IPS DF 6.9 (cell line): ENCODE measurements around the gene RAP1GAP2.
"Not testable (repeated sequence)": the region's sequence is repeated elsewhere in the genome, so short reads cannot be mapped to it uniquely, and the experiment has no call there.

Experiments
- DNase-seq: peaks from one replicate; pipeline ENCODE4 v3.0.0-alpha.2; 2013; ENCODE audit warnings: low read depth, low spot score
- H3K27ac ChIP-seq: one replicate; pipeline ENCODE4 v1.5.1; 2013; ENCODE audit warnings: low read length, control low read depth
- H3K27me3 ChIP-seq: 2 replicates; pipeline ENCODE4 v1.6.1; 2013; ENCODE audit warnings: mild to moderate bottlenecking, low read length; ENCODE audit not compliant: control insufficient read depth, insufficient read depth
- H3K36me3 ChIP-seq: 2 replicates; pipeline ENCODE4 v1.6.1; 2013; ENCODE audit warnings: low read length; ENCODE audit not compliant: control insufficient read depth, insufficient read depth
- H3K4me1 ChIP-seq: 2 replicates; pipeline ENCODE4 v1.6.1; 2013; ENCODE audit warnings: low read length; ENCODE audit not compliant: control insufficient read depth, insufficient read depth
- H3K4me3 ChIP-seq: 2 replicates; pipeline ENCODE4 v1.5.1; 2013; ENCODE audit warnings: mild to moderate bottlenecking, low read length
- H3K9me3 ChIP-seq: 2 replicates; pipeline ENCODE4 v1.6.1; 2013; ENCODE audit warnings: low read length, inconsistent platforms; ENCODE audit not compliant: control insufficient read depth, insufficient read depth
- WGBS: extraction: QIAGEN DNeasy Blood & Tissue Kit; methylation state at CpG from one replicate; pipeline ENCODE4 v1.1.7; 2013; ENCODE audit warnings: mixed read lengths, missing lambda C conversion rate; ENCODE audit not compliant: insufficient read length, insufficient coverage; 5-methylcytosine and 5-hydroxymethylcytosine counted together

Gene RAP1GAP2

DNA sequence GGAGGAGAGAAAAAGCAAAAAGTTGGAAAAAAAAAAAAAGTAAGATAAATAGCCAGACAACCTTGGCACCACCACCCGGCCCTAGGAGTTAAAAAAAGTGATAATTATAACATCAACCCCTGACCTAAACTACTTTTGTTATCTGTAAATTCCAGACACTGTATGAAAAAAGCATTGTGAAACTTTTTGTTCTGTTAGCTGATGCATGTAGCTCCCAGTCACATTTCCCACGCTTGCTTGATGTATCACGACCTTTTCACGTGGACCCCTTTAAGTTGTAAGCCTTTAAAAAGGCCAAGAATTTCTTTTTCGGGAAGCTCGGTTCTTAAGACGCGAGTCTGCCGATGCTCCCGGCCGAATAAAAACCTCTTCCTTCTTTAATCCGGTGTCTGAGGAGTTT, 10.9 kb upstream of the RAP1GAP2 start:
- not testable (repeated sequence) for H3K9me3 ChIP-seq, H3K4me3 ChIP-seq, H3K27ac ChIP-seq, DNase-seq, H3K36me3 ChIP-seq, H3K4me1 ChIP-seq, H3K27me3 ChIP-seq
- no CpG with 5 or more reads among the region's 12 CpGs for WGBS

DNA sequence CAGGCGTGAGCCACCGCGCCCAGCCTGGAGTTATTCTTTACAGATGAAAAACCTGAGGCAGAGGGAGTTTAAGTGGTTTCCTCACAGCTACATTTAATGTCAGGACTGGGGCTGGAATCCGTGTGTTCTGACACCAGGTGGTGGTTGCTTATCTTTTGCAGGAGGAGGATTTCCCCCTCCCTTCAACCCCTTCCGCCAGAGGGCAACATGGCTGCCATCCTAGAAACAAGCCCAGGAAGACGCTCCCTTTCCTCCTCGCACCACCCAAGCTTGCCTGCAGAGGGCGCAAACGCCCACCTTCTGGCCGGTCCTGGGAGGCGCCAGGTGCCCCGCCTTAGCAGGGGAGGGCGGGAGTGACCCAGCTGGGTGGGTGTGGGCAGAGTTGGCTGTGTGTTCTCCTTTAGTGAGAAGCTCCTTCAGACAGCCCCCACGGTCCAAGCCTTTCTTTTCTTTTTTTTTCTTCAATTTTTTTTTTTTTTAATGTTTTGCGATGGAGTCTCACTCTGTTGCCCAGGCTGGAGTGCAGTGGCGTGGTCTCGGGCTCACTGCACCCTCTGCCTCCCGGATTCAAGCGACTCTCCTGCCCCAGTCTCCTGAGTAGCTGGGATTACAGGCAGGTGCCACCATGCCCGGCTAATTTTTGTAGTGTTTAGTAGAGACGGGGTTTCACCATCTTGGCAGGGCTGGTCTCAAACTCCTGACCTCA, 9.9 kb upstream of the RAP1GAP2 start:
- no peaks in the 10 kb centered on the region for H3K27me3 ChIP-seq
- H3K4me1 ChIP-seq = no peaks in the 10 kb centered on the region
- no peaks in the 10 kb centered on the region for H3K9me3 ChIP-seq
- H3K4me3 ChIP-seq = no peak overlapping the region
- H3K27ac ChIP-seq = no peak overlapping the region
- DNase-seq = peak; percentile 90
- no peaks in the 10 kb centered on the region for H3K36me3 ChIP-seq
- no CpG with 5 or more reads among the region's 21 CpGs for WGBS

GRCh38 chr17:2789700-2790099, 6.5 kb upstream of the RAP1GAP2 start:
- no peak for DNase-seq
- Histone ChIP-seq H3K27ac (no peak overlapping the region), H3K27me3 (no peaks in the 10 kb centered on the region), H3K4me3 (no peak overlapping the region), H3K4me1 (no peaks in the 10 kb centered on the region; the same call in 1 of the 2 replicates), H3K36me3 (no peaks in the 10 kb centered on the region), H3K9me3 (no peaks in the 10 kb centered on the region)
- WGBS = no CpG with 5 or more reads among the region's 3 CpGs

GRCh38 chr17:2792366-2793169, 3.7 kb upstream of the RAP1GAP2 start:
- no peak for DNase-seq
- no CpG with 5 or more reads among the region's 24 CpGs for WGBS
- no peaks in the 10 kb centered on the region for H3K9me3 ChIP-seq
- no peaks in the 10 kb centered on the region; the same call in 1 of the 2 replicates for H3K4me1 ChIP-seq
- H3K36me3 ChIP-seq = no peaks in the 10 kb centered on the region
- no peaks in the 10 kb centered on the region for H3K27me3 ChIP-seq
- H3K27ac ChIP-seq = no peak overlapping the region
- H3K4me3 ChIP-seq = no peak overlapping the region

DNA sequence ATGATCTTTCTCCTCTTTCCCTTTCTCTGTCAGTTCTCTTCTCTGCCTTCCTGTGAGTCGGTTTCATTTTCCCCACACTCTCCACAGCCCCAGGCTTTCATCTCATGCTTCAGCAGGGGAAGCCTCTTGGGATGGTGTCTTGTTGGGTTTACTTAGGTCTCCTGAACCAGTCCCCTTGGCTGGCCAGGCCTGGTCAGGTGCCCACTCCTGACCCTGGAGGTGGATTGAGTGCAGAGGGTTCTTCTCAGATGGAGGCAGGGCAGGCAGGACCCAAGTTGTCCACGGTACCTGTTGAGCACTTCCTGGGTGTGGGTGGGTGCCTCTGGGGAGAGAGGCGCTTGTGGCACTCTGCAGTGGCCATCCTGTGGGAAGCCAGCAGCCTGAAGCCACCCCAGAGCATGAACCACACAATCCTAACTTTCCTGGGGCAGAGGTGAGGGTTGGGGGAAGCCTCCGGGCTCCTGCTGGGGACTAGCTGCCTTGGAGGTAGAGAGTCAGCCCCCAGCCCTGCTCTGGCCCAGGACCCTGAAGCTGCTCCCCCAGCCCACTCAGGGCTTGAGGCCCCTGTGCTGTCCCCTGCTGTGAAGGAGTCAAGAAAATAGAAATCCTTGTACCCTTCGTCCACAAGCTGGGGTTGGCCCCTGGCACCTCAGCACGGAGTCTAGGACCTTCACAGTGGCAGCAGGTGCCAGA, 2.0 kb upstream of the RAP1GAP2 start:
- no peaks in the 10 kb centered on the region for H3K27me3 ChIP-seq
- no peaks in the 10 kb centered on the region for H3K9me3 ChIP-seq
- no peak for DNase-seq
- H3K27ac ChIP-seq = no peak overlapping the region
- peaks cover 2% of the 10 kb centered on the region; the same call in 1 of the 2 replicates for H3K4me1 ChIP-seq
- H3K4me3 ChIP-seq = no peak overlapping the region
- WGBS = no CpG with 5 or more reads among the region's 6 CpGs
- H3K36me3 ChIP-seq = no peaks in the 10 kb centered on the region

- no peaks in the 10 kb centered on the region for H3K36me3 ChIP-seq
- WGBS = no CpG with 5 or more reads among the region's 28 CpGs
- no peak for DNase-seq
- H3K4me3 ChIP-seq = no peak overlapping the region
- H3K9me3 ChIP-seq = no peaks in the 10 kb centered on the region
- no peaks in the 10 kb centered on the region for H3K27me3 ChIP-seq
- peaks cover 2% of the 10 kb centered on the region; the same call in 1 of the 2 replicates for H3K4me1 ChIP-seq
- no peak overlapping the region for H3K27ac ChIP-seq
Measured at GRCh38 chr17:2795441-2796163, 636 bp upstream of the RAP1GAP2 start.

DNA sequence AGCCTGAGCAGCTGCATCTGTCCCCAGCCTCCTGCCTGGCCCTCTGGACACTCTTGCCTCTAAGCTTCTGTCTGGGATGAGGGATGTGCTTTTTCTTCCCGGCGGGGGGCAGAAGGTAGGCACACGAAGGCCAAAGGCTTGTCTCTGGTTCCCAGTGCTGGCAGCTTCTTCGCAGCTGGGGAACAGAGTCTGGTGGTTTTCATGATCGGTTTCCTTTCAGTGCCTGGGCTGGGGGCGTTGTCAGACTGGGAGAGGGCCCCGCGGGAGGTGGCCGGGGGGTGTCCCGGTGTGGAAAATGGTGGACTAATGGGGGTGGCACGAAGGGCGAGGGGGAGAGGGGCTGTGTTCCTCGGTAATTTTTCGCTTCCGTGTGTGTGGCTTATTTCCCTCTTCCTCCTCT, 988 bp downstream of the RAP1GAP2 start:
- H3K27me3 ChIP-seq = no peaks in the 10 kb centered on the region
- H3K36me3 ChIP-seq = no peaks in the 10 kb centered on the region
- no peaks in the 10 kb centered on the region for H3K9me3 ChIP-seq
- H3K4me1 ChIP-seq = peaks cover 2% of the 10 kb centered on the region; the same call in 1 of the 2 replicates
- DNase-seq = no peak
- H3K4me3 ChIP-seq = no peak overlapping the region
- WGBS = no CpG with 5 or more reads among the region's 15 CpGs
- H3K27ac ChIP-seq = no peak overlapping the region

DNA sequence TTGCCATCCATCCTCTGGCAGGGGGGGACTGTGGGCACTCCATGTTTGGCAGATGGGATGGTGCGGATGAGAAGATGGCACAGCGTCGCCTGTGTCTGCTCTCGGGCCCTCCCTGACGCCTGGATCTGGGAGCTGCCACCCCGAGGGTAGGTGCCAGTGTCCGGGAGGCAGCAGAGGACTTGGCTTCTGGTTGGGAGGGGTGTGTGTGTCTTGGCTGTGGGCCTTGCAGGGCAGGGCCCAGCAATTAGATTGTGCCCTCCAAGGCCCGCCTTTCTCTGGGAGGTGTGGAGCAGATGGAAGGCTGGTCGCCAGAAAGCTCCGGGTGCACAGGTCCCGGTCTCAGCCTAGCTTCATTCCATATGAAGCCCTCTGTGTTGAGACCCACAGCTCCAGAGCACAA, 1.4 kb downstream of the RAP1GAP2 start:
- H3K27ac ChIP-seq = no peak overlapping the region
- H3K4me1 ChIP-seq = peaks cover 2% of the 10 kb centered on the region; the same call in 1 of the 2 replicates
- H3K36me3 ChIP-seq = no peaks in the 10 kb centered on the region
- DNase-seq = no peak
- H3K27me3 ChIP-seq = no peaks in the 10 kb centered on the region
- no peaks in the 10 kb centered on the region for H3K9me3 ChIP-seq
- no CpG with 5 or more reads among the region's 11 CpGs for WGBS
- H3K4me3 ChIP-seq = no peak overlapping the region

- no peak overlapping the region for H3K27ac ChIP-seq
- WGBS = no CpG with 5 or more reads among the region's 11 CpGs
- H3K9me3 ChIP-seq = no peaks in the 10 kb centered on the region
- H3K27me3 ChIP-seq = no peaks in the 10 kb centered on the region
- no peak overlapping the region for H3K4me3 ChIP-seq
- no peaks in the 10 kb centered on the region for H3K36me3 ChIP-seq
- no peak for DNase-seq
- 0 out of 2 replicates have a peak, but pooled peaks cover 2% of the 10 kb centered on the region for H3K4me1 ChIP-seq
Measured at GRCh38 chr17:2798188-2798587, 1.9 kb downstream of the RAP1GAP2 start.

DNA sequence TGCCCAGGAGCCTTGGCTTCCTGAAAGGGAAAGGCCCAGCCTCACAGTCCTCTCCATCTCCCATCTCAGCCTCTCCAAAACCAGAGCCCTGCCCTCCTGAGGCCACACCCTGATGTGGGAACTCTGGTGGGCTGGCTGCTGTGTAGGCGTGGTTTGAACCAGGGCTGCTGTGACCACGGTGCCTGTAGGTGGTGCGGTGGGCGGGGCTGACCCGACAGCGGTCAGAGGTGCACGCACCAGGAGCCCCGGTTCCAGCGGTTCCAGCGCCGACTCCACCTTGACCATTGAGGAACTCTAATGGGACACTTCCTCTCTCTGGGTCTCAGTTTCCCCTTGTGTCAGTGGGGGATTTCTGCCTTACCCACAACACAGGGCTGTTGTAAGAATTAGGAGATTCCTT, 2.4 kb downstream of the RAP1GAP2 start:
- 0 out of 2 replicates have a peak, but pooled peaks cover 2% of the 10 kb centered on the region for H3K4me1 ChIP-seq
- no peak for DNase-seq
- no peaks in the 10 kb centered on the region for H3K36me3 ChIP-seq
- no CpG with 5 or more reads among the region's 11 CpGs for WGBS
- no peak overlapping the region for H3K27ac ChIP-seq
- no peak overlapping the region for H3K4me3 ChIP-seq
- H3K9me3 ChIP-seq = no peaks in the 10 kb centered on the region
- H3K27me3 ChIP-seq = no peaks in the 10 kb centered on the region
